OCI-LY1 (cell line): ENCODE data around the gene USP9Y.

Source experiments
- H2AFZ ChIP-seq: fragments of 200-600 bp; sonication (generic), shearing (Covaris generic); 2 replicates; pipeline ENCODE4 v1.6.0; 2014; ENCODE audit warnings: antibody characterized with exemption, mild to moderate bottlenecking, low read length
- H3F3A ChIP-seq: fragments of 200-600 bp; sonication (generic), shearing (Covaris generic); 2 replicates; pipeline ENCODE4 v1.6.0; 2014; ENCODE audit warnings: mild to moderate bottlenecking, antibody characterized with exemption, low read length, moderate library complexity; ENCODE audit not compliant: insufficient read depth
- H3K27ac ChIP-seq: fragments of 200-600 bp; sonication (generic); 2 replicates; pipeline ENCODE4 v1.5.1; 2014; ENCODE audit warnings: low read length, mixed run types, mild to moderate bottlenecking, low read depth; ENCODE audit not compliant: poor library complexity, severe bottlenecking
- H3K27me3 ChIP-seq: fragments of 200-600 bp; sonication (generic); 2 replicates; pipeline ENCODE4 v1.6.0; 2014; ENCODE audit warnings: antibody characterized with exemption, mild to moderate bottlenecking, low read length, moderate library complexity; ENCODE audit not compliant: insufficient read depth
- H3K36me3 ChIP-seq: fragments of 200-600 bp; sonication (generic); 2 replicates; pipeline ENCODE4 v1.6.1; 2014; ENCODE audit warnings: mild to moderate bottlenecking, antibody characterized with exemption, low read length, moderate library complexity, mixed read lengths; ENCODE audit not compliant: insufficient read depth
- H3K4me1 ChIP-seq: fragments of 200-600 bp; sonication (generic); 2 replicates; pipeline ENCODE4 v1.5.1; 2014; ENCODE audit warnings: mild to moderate bottlenecking, low read length, moderate library complexity; ENCODE audit not compliant: insufficient read depth, severe bottlenecking
- H3K4me2 ChIP-seq: fragments of 200-600 bp; sonication (generic), shearing (Covaris generic); 2 replicates; pipeline ENCODE4 v1.6.1; 2014; ENCODE audit warnings: low read length
- H3K4me3 ChIP-seq: fragments of 200-600 bp; sonication (generic); 2 replicates; pipeline ENCODE4 v1.5.1; 2014; ENCODE audit warnings: low read length, low read depth, mild to moderate bottlenecking, mixed read lengths; ENCODE audit not compliant: poor library complexity, severe bottlenecking
- H3K79me2 ChIP-seq: fragments of 200-600 bp; shearing (Covaris generic); 2 replicates; pipeline ENCODE4 v1.6.1; 2016; ENCODE audit warnings: mixed run types, low read length, mixed read lengths; ENCODE audit not compliant: insufficient read depth
- H3K9ac ChIP-seq: fragments of 200-600 bp; sonication (generic), shearing (Covaris generic); 2 replicates; pipeline ENCODE4 v1.6.1; 2014; ENCODE audit warnings: mild to moderate bottlenecking, low read length, mixed read lengths
- H3K9me2 ChIP-seq: fragments of 200-600 bp; sonication (generic), shearing (Covaris generic); 2 replicates; pipeline ENCODE4 v1.6.1; 2014; ENCODE audit warnings: low read depth, mild to moderate bottlenecking, low read length, mixed read lengths
- H3K9me3 ChIP-seq: fragments of 200-600 bp; shearing (Covaris generic); 2 replicates; pipeline ENCODE4 v1.6.1; 2014; ENCODE audit warnings: low read length, mixed read lengths
- H4K20me1 ChIP-seq: fragments of 200-600 bp; sonication (generic), shearing (Covaris generic); 2 replicates; pipeline ENCODE4 v1.6.0; 2016; ENCODE audit warnings: mild to moderate bottlenecking, low read length; ENCODE audit not compliant: insufficient read depth
- CTCF ChIP-seq: fragments of 200-600 bp; sonication (generic), shearing (Covaris generic); IDR thresholded peaks from 2 replicates; pipeline ENCODE4 v1.5.1; 2017; ENCODE audit warnings: mild to moderate bottlenecking, antibody characterized with exemption, low read length, moderate library complexity, mixed read lengths
- EZH2 ChIP-seq: fragments of 200-600 bp; sonication (generic), shearing (Covaris generic); IDR thresholded peaks from 2 replicates; pipeline ENCODE4 v1.8.0; 2017; ENCODE audit warnings: borderline replicate concordance, mixed run types, mild to moderate bottlenecking, antibody characterized with exemption, low read length, moderate library complexity, mixed read lengths

USP9Y gene

GRCh38 chrY:12688337-12688736 is 12.7 kb upstream of the USP9Y start:
- H2AFZ ChIP-seq = no peak overlapping the region
- peaks cover 66% of the 10 kb centered on the region for H3K36me3 ChIP-seq
- TF ChIP-seq CTCF = no peak
- no peak for TF ChIP-seq EZH2
- H3K27ac ChIP-seq = no peak overlapping the region
- H3K79me2 ChIP-seq = peaks cover 3% of the 10 kb centered on the region; the same call in 1 of the 2 replicates
- H3K4me2 ChIP-seq = no peak overlapping the region
- no peak overlapping the region for H3K4me3 ChIP-seq
- no peaks in the 10 kb centered on the region for H4K20me1 ChIP-seq
- H3F3A ChIP-seq = no peaks in the 10 kb centered on the region
- H3K9ac ChIP-seq = no peak overlapping the region
- no peaks in the 10 kb centered on the region for H3K9me2 ChIP-seq
- no peaks in the 10 kb centered on the region for H3K4me1 ChIP-seq
- no peaks in the 10 kb centered on the region for H3K27me3 ChIP-seq
- H3K9me3 ChIP-seq = peaks cover 4% of the 10 kb centered on the region; the same call in 1 of the 2 replicates

GRCh38 chrY:12700087-12700486 is 944 bp upstream of the USP9Y start:
- Histone ChIP-seq H3K4me2 (no peak overlapping the region), H3K79me2 (no peaks in the 10 kb centered on the region), H3K9me3 (no peaks in the 10 kb centered on the region), H3K9ac (no peak overlapping the region), H3K4me3 (no peak overlapping the region), H2AFZ (no peak overlapping the region), H4K20me1 (no peaks in the 10 kb centered on the region), H3K36me3 (peaks cover 13% of the 10 kb centered on the region; the same call in 1 of the 2 replicates), H3K27ac (no peak overlapping the region), H3F3A (no peaks in the 10 kb centered on the region), H3K9me2 (no peaks in the 10 kb centered on the region), H3K4me1 (no peaks in the 10 kb centered on the region), H3K27me3 (no peaks in the 10 kb centered on the region)
- no peak for TF ChIP-seq CTCF

GRCh38 chrY:12702174-12702573 is 1.1 kb downstream of the USP9Y start:
- Histone ChIP-seq H3K9me3 (no peaks in the 10 kb centered on the region), H4K20me1 (no peaks in the 10 kb centered on the region), H3F3A (no peaks in the 10 kb centered on the region), H3K9ac (no peak overlapping the region), H3K27ac (no peak overlapping the region), H3K27me3 (no peaks in the 10 kb centered on the region), H2AFZ (no peak overlapping the region), H3K4me1 (no peaks in the 10 kb centered on the region), H3K9me2 (no peaks in the 10 kb centered on the region), H3K36me3 (peaks cover 13% of the 10 kb centered on the region; the same call in 1 of the 2 replicates), H3K4me2 (no peak overlapping the region), H3K4me3 (no peak overlapping the region), H3K79me2 (no peaks in the 10 kb centered on the region)
- TF ChIP-seq CTCF (no peak), EZH2 (no peak)
